Vagina (tissue), 2 donors: ENCODE measurements around the gene NFYB. TPM values are rescaled to one million over a fixed set of nuclear protein-coding genes. Genes with fewer than 3 reads are reported as not detected.

Experiments
- DNase-seq, 2 donors: peaks; one replicate each; pipeline ENCODE4 v3.0.0-alpha.2; 2017; ENCODE audit errors: extremely low spot score in 2 of 2
- H3K27ac ChIP-seq: fragments of 200-600 bp; sonication (generic); one replicate; pipeline ENCODE4 v1.5.1; 2019
- H3K27me3 ChIP-seq: fragments of 200-600 bp; sonication (generic); one replicate; pipeline ENCODE4 v1.5.1; 2019
- H3K36me3 ChIP-seq, 2 donors: fragments of 200-600 bp; sonication (generic); one replicate each; pipeline ENCODE4 v1.5.1; 2017 to 2019
- H3K4me1 ChIP-seq: fragments of 200-600 bp; sonication (generic); one replicate; pipeline ENCODE4 v1.5.1; 2019
- H3K4me3 ChIP-seq, 2 donors: fragments of 200-600 bp; sonication (generic); 1 replicate in 1 of 2; 2 replicates in 1 of 2; pipeline ENCODE4 v1.5.1; 2016 to 2019
- H3K9me3 ChIP-seq: fragments of 200-600 bp; sonication (generic); one replicate; pipeline ENCODE4 v1.5.1; 2019
- POLR2A ChIP-seq, 2 donors: fragments of 450-650 bp; IDR thresholded peaks; one replicate each; pipeline ENCODE4 v1.6.1; 2017; ENCODE audit warnings: antibody characterized with exemption in 2 of 2, mild to moderate bottlenecking in 2 of 2, moderate library complexity in 2 of 2
- POLR2AphosphoS5 ChIP-seq, 2 donors: sonication (generic); formaldehyde crosslinking; IDR thresholded peaks; one replicate each; pipeline ENCODE4 v1.9.0; 2017; ENCODE audit warnings: antibody characterized with exemption in 2 of 2, mild to moderate bottlenecking in 2 of 2, low read depth in 1 of 2; ENCODE audit not compliant: insufficient read depth in 1 of 2
- intact Hi-C: fragments of 100-400 bp; cut with DNase I; formaldehyde crosslinking; loops from one replicate; pipeline ENCODE4 v1.15.1; 2023
- total RNA-seq: library from RNA; depleted of rRNA; stranded (reverse); fragments of >200 nt; gene quantifications from one replicate; pipeline ENCODE4 v1.2.3, GENCODE V29; 2016
- TF ChIP-seq, protein P1 (sequence below), 3 experiments: fragments of 450-650 bp in 2 of 3; fragments of 200-600 bp in 1 of 3; sonication (generic) in 1 of 3; IDR thresholded peaks; one replicate each; pipeline ENCODE4 v1.5.1; 2017 to 2019; ENCODE audit warnings: antibody characterized with exemption in 3 of 3, mild to moderate bottlenecking in 2 of 3, moderate library complexity in 2 of 3

Gene NFYB
- total RNA-seq, 1 donor from 2014 or later, result 32.9 TPM

- DNase-seq, result no peak
- H3K4me1 ChIP-seq, result peaks cover 46% of the 10 kb centered on the region
- intact Hi-C loops, result no loop called here
Observed at GRCh38 chr12:104137001-104137901, 759 bp downstream of the NFYB start.

GRCh38 chr12:104136577-104136976, 1.4 kb downstream of the NFYB start:
- Histone ChIP-seq H3K9me3 (no peaks in the 10 kb centered on the region), H3K36me3 (peaks cover 0 to 10% of the 10 kb centered on the region in 2 donors), H3K4me1 (peaks cover 53% of the 10 kb centered on the region), H3K4me3 (peak overlapping the region; percentile 58 to 92), H3K27ac (peak overlapping the region; percentile 88), H3K27me3 (no peaks in the 10 kb centered on the region)
- intact Hi-C loops, result no loop called here
- TF ChIP-seq POLR2AphosphoS5 (IDR thresholded peaks at IDR 0.05; ENCODE audit: insufficient read depth in 1 of 2, low read depth in 1 of 2) (no peak), POLR2A (IDR thresholded peaks at IDR 0.05) (no peak)
- TF ChIP-seq, protein P1, sequence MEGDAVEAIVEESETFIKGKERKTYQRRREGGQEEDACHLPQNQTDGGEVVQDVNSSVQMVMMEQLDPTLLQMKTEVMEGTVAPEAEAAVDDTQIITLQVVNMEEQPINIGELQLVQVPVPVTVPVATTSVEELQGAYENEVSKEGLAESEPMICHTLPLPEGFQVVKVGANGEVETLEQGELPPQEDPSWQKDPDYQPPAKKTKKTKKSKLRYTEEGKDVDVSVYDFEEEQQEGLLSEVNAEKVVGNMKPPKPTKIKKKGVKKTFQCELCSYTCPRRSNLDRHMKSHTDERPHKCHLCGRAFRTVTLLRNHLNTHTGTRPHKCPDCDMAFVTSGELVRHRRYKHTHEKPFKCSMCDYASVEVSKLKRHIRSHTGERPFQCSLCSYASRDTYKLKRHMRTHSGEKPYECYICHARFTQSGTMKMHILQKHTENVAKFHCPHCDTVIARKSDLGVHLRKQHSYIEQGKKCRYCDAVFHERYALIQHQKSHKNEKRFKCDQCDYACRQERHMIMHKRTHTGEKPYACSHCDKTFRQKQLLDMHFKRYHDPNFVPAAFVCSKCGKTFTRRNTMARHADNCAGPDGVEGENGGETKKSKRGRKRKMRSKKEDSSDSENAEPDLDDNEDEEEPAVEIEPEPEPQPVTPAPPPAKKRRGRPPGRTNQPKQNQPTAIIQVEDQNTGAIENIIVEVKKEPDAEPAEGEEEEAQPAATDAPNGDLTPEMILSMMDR (IDR thresholded peaks at IDR 0.05), result no peak
- DNase-seq, result no peak

More at GRCh38 chr12:104137001-104137901, 759 bp downstream of the NFYB start:
- TF ChIP-seq POLR2A (IDR thresholded peaks at IDR 0.05) (no peak), POLR2AphosphoS5 (IDR thresholded peaks at IDR 0.05; ENCODE audit: insufficient read depth in 1 of 2, low read depth in 1 of 2) (no peak)
- TF ChIP-seq, protein P1 (IDR thresholded peaks at IDR 0.05), result no peak
- Histone ChIP-seq H3K36me3 (peaks cover 0 to 4% of the 10 kb centered on the region in 2 donors), H3K9me3 (no peaks in the 10 kb centered on the region), H3K4me3 (peak overlapping the region; percentile 58 to 92), H3K27ac (peak overlapping the region; percentile 88), H3K27me3 (no peaks in the 10 kb centered on the region)

- no peak for DNase-seq
- TF ChIP-seq POLR2AphosphoS5 (IDR thresholded peaks at IDR 0.05; ENCODE audit: insufficient read depth in 1 of 2, low read depth in 1 of 2) (no peak), POLR2A (IDR thresholded peaks at IDR 0.05) (no peak)
- TF ChIP-seq, protein P1 (IDR thresholded peaks at IDR 0.05), result no peak
- no peak overlapping the region for H3K27ac ChIP-seq
- no peak overlapping the region for H3K4me3 ChIP-seq
- peaks cover 0 to 10% of the 10 kb centered on the region in 2 donors for H3K36me3 ChIP-seq
- H3K9me3 ChIP-seq, result no peaks in the 10 kb centered on the region
- peaks cover 55% of the 10 kb centered on the region for H3K4me1 ChIP-seq
- intact Hi-C loops, result no loop called here
- no peaks in the 10 kb centered on the region for H3K27me3 ChIP-seq
Observed at GRCh38 chr12:104134882-104135281, 3.1 kb downstream of the NFYB start.

GRCh38 chr12:104133866-104134265, 4.1 kb downstream of the NFYB start:
- Histone ChIP-seq H3K9me3 (no peaks in the 10 kb centered on the region), H3K4me3 (no peak overlapping the region), H3K27me3 (no peaks in the 10 kb centered on the region), H3K27ac (no peak overlapping the region), H3K4me1 (peaks cover 51% of the 10 kb centered on the region), H3K36me3 (peaks cover 0 to 20% of the 10 kb centered on the region in 2 donors)
- DNase-seq, result no peak
- intact Hi-C loops, result no loop called here
- TF ChIP-seq POLR2A (IDR thresholded peaks at IDR 0.05), result no peak
- TF ChIP-seq, protein P1 (IDR thresholded peaks at IDR 0.05), result no peak
- no peak for TF ChIP-seq POLR2AphosphoS5 (IDR thresholded peaks at IDR 0.05; ENCODE audit: insufficient read depth in 1 of 2, low read depth in 1 of 2)

- no peak for DNase-seq
- Histone ChIP-seq H3K36me3 (peaks cover 0 to 24% of the 10 kb centered on the region in 2 donors), H3K27me3 (no peaks in the 10 kb centered on the region), H3K9me3 (no peaks in the 10 kb centered on the region), H3K4me3 (no peak overlapping the region), H3K4me1 (peaks cover 46% of the 10 kb centered on the region), H3K27ac (no peak overlapping the region)
- intact Hi-C loops, result no loop called here
- TF ChIP-seq POLR2A (IDR thresholded peaks at IDR 0.05) (no peak), POLR2AphosphoS5 (IDR thresholded peaks at IDR 0.05; ENCODE audit: insufficient read depth in 1 of 2, low read depth in 1 of 2) (no peak)
- TF ChIP-seq, protein P1 (IDR thresholded peaks at IDR 0.05), result no peak
Observed at GRCh38 chr12:104133321-104133720, 4.7 kb downstream of the NFYB start.
